Colonic mucosa (tissue), 4 donors: Measurements from ENCODE around the gene PET100. TPM values are rescaled to one million over a fixed set of nuclear protein-coding genes. Genes with fewer than 3 reads are reported as not detected.
A peak's percentile ranks its signal among the peaks of the same experiment; 100 is the strongest.

Experiments used
- DNase-seq: peaks from one replicate; pipeline ENCODE4 v3.0.0-alpha.2; 2020
- H3K27ac ChIP-seq: fragments of 200-600 bp; one replicate; pipeline ENCODE4 v1.8.0; 2021
- H3K27me3 ChIP-seq: fragments of 200-600 bp; one replicate; pipeline ENCODE4 v1.8.0; 2021
- H3K36me3 ChIP-seq: fragments of 200-600 bp; one replicate; pipeline ENCODE4 v1.8.0; 2021
- H3K4me1 ChIP-seq: fragments of 200-600 bp; one replicate; pipeline ENCODE4 v1.8.0; 2021; ENCODE audit warnings: mild to moderate bottlenecking
- H3K4me3 ChIP-seq: fragments of 200-600 bp; one replicate; pipeline ENCODE4 v1.8.0; 2021
- H3K9ac ChIP-seq, 2 donors: one replicate each; pipeline ENCODE4 v1.7.0; 2013; ENCODE audit warnings: control low read depth in 2 of 2, low read depth in 2 of 2, low read length in 2 of 2
- H3K9me3 ChIP-seq: fragments of 200-600 bp; one replicate; pipeline ENCODE4 v1.8.0; 2021
- CTCF ChIP-seq: fragments of 200-600 bp; IDR thresholded peaks from one replicate; pipeline ENCODE4 v1.8.0; 2022; ENCODE audit warnings: antibody characterized with exemption, mild to moderate bottlenecking
- intact Hi-C: fragments of 100-400 bp; cut with DNase I; formaldehyde crosslinking; loops from one replicate; pipeline ENCODE4 v1.14.1; 2022
- total RNA-seq, 2 donors: library from RNA; stranded (reverse); fragmentation: NEBNext Ultra II Directional in 1 of 2; extraction: Animal tissue kit (Norgen Biotek cat#: 25700) in 1 of 2; gene quantifications; one replicate each; pipeline ENCODE4 v1.2.1, GENCODE V29; 2021
- donor health status: healthy.
- donor health status: DM: no; HTN: no; CAD: no.
- donor health status: DM: no; HTN: no; CAD: no.

Gene PET100
- total RNA-seq, 2 donors from 2014 or later = 118 to 141 TPM

- H3K4me1 ChIP-seq = peaks cover 16% of the 10 kb centered on the region
- no peaks in the 10 kb centered on the region for H3K27me3 ChIP-seq
- no peak overlapping the region for H3K27ac ChIP-seq
- TF ChIP-seq CTCF = no peak
- DNase-seq = no peak
- no peak overlapping the region for H3K4me3 ChIP-seq
- H3K36me3 ChIP-seq = no peaks in the 10 kb centered on the region
- intact Hi-C loops = no loop called here
- H3K9ac ChIP-seq = no peak overlapping the region
- H3K9me3 ChIP-seq = no peaks in the 10 kb centered on the region
These were observed 2.0 kb downstream of the PET100 start for GRCh38 chr19:7631577-7631976.

GRCh38 chr19:7632340-7633203, 3.0 kb downstream of the PET100 start:
- Histone ChIP-seq H3K27me3 (no peaks in the 10 kb centered on the region), H3K9me3 (no peaks in the 10 kb centered on the region), H3K9ac (no peak overlapping the region), H3K27ac (no peak overlapping the region), H3K4me1 (peaks cover 16% of the 10 kb centered on the region), H3K4me3 (no peak overlapping the region), H3K36me3 (no peaks in the 10 kb centered on the region)
- DNase-seq = no peak
- no peak for TF ChIP-seq CTCF
- intact Hi-C loops = no loop called here

- no peak for DNase-seq
- Histone ChIP-seq H3K9ac (no peak within 1 kb of the TSS), H3K27me3 (no peaks in the 10 kb centered on the region), H3K36me3 (no peaks in the 10 kb centered on the region), H3K27ac (no peak within 1 kb of the TSS), H3K4me3 (no peak within 1 kb of the TSS), H3K9me3 (no peaks in the 10 kb centered on the region), H3K4me1 (peaks cover 10% of the 10 kb centered on the region)
- TF ChIP-seq CTCF = no peak
- intact Hi-C loops = no loop called here
These were observed 4.1 kb downstream of the PET100 start, which contains the start of gene PCP2 for GRCh38 chr19:7633698-7634097. Gene PCP2, minus strand, starts transcription at chr19:7633719. Its CDS starts 262 bp downstream, at chr19:7633457.

GRCh38 chr19:7635670-7636069, 6.1 kb downstream of the PET100 start:
- H3K36me3 ChIP-seq = no peaks in the 10 kb centered on the region
- TF ChIP-seq CTCF = no peak
- intact Hi-C loops = no loop called here
- H3K9ac ChIP-seq = no peak overlapping the region
- H3K4me3 ChIP-seq = no peak overlapping the region
- peaks cover 3% of the 10 kb centered on the region for H3K4me1 ChIP-seq
- no peaks in the 10 kb centered on the region for H3K9me3 ChIP-seq
- no peaks in the 10 kb centered on the region for H3K27me3 ChIP-seq
- no peak for DNase-seq
- H3K27ac ChIP-seq = no peak overlapping the region

- Histone ChIP-seq H3K4me3 (peak overlapping the region; percentile 90), H3K36me3 (no peaks in the 10 kb centered on the region), H3K27ac (no peak overlapping the region), H3K9me3 (no peaks in the 10 kb centered on the region), H3K27me3 (no peaks in the 10 kb centered on the region), H3K9ac (no peak overlapping the region), H3K4me1 (no peaks in the 10 kb centered on the region)
- intact Hi-C loops = no loop called here
- no peak for TF ChIP-seq CTCF
- no peak for DNase-seq
These were observed 6.7 kb downstream of the PET100 start for GRCh38 chr19:7636317-7636690.
